Measurements from ENCODE around the gene CETP.
"Not testable (repeated sequence)": the region's sequence is repeated elsewhere in the genome, so short reads cannot be mapped to it uniquely, and the experiment has no call there.

CETP gene

GRCh38 chr16:56987692-56988091, 25.9 kb downstream of the CETP start:
- H3K4me3 ChIP-seq (ENCODE audit: low read depth in 1 of 2, low read length in 2 of 2), result no peak overlapping the region
- H3K9ac ChIP-seq (ENCODE audit: low read length), result no peak overlapping the region
- no peak overlapping the region for H3K27ac ChIP-seq (ENCODE audit: low read depth, low read length)
- no peaks in the 10 kb centered on the region for H3K9me3 ChIP-seq (ENCODE audit: low read length)
- H3K36me3 ChIP-seq (ENCODE audit: insufficient read depth, low read length), result no peaks in the 10 kb centered on the region
- H3K4me1 ChIP-seq (ENCODE audit: insufficient read depth, low read length), result peaks cover 48% of the 10 kb centered on the region
- H3K27me3 ChIP-seq (ENCODE audit: control insufficient read depth in 1 of 2, insufficient read depth in 2 of 2, low read length in 2 of 2), result no peaks in the 10 kb centered on the region

DNA sequence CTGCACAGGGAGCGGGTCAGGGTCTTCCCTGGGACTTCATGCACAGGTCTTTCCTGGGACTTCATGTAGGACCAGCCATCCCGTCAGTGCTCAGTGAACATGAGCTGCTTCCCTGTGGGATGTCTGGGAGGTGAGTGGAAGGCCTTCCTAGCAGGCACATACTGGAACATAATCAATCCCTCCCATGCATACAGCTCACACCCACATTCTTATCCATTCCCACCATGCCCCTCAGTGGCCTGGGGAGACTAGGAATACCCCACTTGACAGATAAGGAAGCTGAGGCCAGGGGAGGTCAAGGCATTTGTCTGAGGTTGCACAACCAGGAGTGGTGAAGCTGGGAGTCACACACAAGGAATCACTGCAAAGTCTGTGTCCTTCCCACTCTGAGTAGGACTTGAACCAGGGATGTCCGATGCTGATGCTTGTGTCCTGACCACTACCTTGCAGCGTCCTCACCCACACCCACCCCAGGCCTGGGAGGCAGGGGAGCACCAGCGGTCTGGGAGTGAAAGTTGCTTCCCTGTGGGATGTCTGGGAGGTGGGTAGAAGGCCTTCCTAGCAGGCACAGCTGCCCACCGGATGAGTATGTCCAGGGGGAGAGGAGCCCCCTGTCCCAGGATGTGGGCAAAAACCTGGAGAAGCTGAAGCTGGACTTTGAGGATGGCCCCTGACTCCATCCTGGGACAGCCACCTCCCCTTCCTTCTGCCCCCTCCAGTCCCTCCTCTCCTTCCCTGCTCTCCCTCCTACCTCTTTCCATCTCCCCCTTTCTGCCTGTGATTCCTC, 26.6 kb downstream of the CETP start:
- H3K9ac ChIP-seq (ENCODE audit: low read length), result peak overlapping the region; percentile 66
- H3K4me3 ChIP-seq (ENCODE audit: low read depth in 1 of 2, low read length in 2 of 2), result peak overlapping the region; percentile 83 to 86
- H3K9me3 ChIP-seq (ENCODE audit: low read length), result no peaks in the 10 kb centered on the region
- no peaks in the 10 kb centered on the region for H3K27me3 ChIP-seq (ENCODE audit: control insufficient read depth in 1 of 2, insufficient read depth in 2 of 2, low read length in 2 of 2)
- no peaks in the 10 kb centered on the region for H3K36me3 ChIP-seq (ENCODE audit: insufficient read depth, low read length)
- H3K27ac ChIP-seq (ENCODE audit: low read depth, low read length), result peak overlapping the region; percentile 93
- H3K4me1 ChIP-seq (ENCODE audit: insufficient read depth, low read length), result peaks cover 48% of the 10 kb centered on the region

- peaks cover 48% of the 10 kb centered on the region for H3K4me1 ChIP-seq (ENCODE audit: insufficient read depth, low read length)
- H3K9me3 ChIP-seq (ENCODE audit: low read length), result no peaks in the 10 kb centered on the region
- peak within 1 kb of the TSS; percentile 83 to 86 for H3K4me3 ChIP-seq (ENCODE audit: low read depth in 1 of 2, low read length in 2 of 2)
- no peaks in the 10 kb centered on the region for H3K27me3 ChIP-seq (ENCODE audit: control insufficient read depth in 1 of 2, insufficient read depth in 2 of 2, low read length in 2 of 2)
- H3K9ac ChIP-seq (ENCODE audit: low read length), result peak within 1 kb of the TSS; percentile 66
- peak within 1 kb of the TSS; percentile 93 for H3K27ac ChIP-seq (ENCODE audit: low read depth, low read length)
- no peaks in the 10 kb centered on the region for H3K36me3 ChIP-seq (ENCODE audit: insufficient read depth, low read length)
Observed at GRCh38 chr16:56988948-56989945, 27.5 kb downstream of the CETP start, which contains the start of gene NLRC5. Gene NLRC5 (plus strand): TSS chr16:56989557. CDS start chr16:57020713, 31,156 bp downstream.

DNA sequence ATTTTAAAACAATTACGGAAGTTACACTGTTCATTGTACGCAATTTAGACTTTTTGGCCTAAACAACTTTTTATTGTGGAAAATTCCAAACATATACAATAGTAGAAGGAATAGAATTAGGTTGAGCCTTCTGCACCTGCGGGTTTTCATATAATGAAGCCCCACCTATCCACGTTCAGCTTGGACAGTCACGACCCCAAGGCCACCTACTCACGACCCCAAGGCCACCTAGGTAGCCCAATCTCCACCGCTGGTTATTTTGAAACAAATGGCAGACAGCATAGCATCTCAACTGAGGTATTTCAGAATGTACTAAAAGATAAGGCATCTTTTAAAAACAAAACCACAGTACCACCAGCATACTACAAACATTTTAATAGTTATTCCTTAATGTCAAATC, 28.2 kb downstream of the CETP start:
- no peaks in the 10 kb centered on the region for H3K27me3 ChIP-seq (ENCODE audit: control insufficient read depth in 1 of 2, insufficient read depth in 2 of 2, low read length in 2 of 2)
- no peaks in the 10 kb centered on the region for H3K36me3 ChIP-seq (ENCODE audit: insufficient read depth, low read length)
- H3K9ac ChIP-seq (ENCODE audit: low read length), result peak overlapping the region; percentile 66
- H3K27ac ChIP-seq (ENCODE audit: low read depth, low read length), result peak overlapping the region; percentile 93
- peaks cover 47% of the 10 kb centered on the region for H3K4me1 ChIP-seq (ENCODE audit: insufficient read depth, low read length)
- peak overlapping the region; percentile 83 to 86 for H3K4me3 ChIP-seq (ENCODE audit: low read depth in 1 of 2, low read length in 2 of 2)
- no peaks in the 10 kb centered on the region for H3K9me3 ChIP-seq (ENCODE audit: low read length)

DNA sequence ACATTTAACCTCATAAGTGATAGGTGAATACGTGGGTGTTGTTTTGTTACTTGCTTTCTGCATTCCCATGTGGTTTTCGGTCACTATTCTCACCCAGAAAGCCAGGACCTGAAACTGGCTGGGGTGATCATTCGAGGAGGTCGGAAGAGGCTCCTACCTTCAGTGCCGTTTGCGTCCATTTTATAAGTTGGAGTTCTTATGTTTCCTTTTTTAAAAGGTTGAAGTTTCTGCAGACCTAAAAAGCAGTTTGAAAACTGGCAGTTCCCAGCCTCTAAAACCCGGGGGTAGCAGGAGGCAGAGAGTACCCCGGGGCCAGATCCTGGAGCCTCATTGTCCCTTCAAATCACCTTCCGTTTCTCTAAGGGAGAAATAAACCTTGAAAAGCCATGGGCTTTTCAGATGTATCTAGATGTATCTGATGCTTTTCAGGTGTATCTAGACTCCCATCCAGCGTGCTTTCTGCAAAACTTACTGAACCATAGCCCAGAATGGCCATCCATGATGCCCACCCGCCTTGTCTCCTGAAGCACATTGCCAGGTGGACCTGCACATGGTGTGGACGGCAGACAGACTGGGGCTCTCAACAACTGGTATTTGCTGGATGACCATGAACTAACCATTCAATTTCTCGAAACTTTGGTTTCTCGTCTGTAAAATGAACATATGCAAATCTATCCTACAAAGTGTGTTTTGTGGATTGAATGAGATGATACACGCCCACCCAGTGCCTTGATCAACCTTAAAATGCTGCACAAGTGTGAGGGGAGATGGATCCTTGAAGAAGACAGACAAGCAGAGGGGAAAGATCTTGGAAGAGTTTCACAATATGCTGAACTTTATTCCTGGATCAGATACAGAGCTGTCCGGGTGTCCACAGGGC, 28.9 kb downstream of the CETP start:
- H3K9ac ChIP-seq (ENCODE audit: low read length), result peak overlapping the region; percentile 66
- H3K9me3 ChIP-seq (ENCODE audit: low read length), result no peaks in the 10 kb centered on the region
- peaks cover 40% of the 10 kb centered on the region for H3K4me1 ChIP-seq (ENCODE audit: insufficient read depth, low read length)
- peak overlapping the region; percentile 83 to 86 for H3K4me3 ChIP-seq (ENCODE audit: low read depth in 1 of 2, low read length in 2 of 2)
- no peaks in the 10 kb centered on the region for H3K36me3 ChIP-seq (ENCODE audit: insufficient read depth, low read length)
- no peak overlapping the region for H3K27ac ChIP-seq (ENCODE audit: low read depth, low read length)
- no peaks in the 10 kb centered on the region for H3K27me3 ChIP-seq (ENCODE audit: control insufficient read depth in 1 of 2, insufficient read depth in 2 of 2, low read length in 2 of 2)

- not testable (repeated sequence) for H3K9ac ChIP-seq (ENCODE audit: low read length); H3K27ac ChIP-seq (ENCODE audit: low read depth, low read length); H3K27me3 ChIP-seq (ENCODE audit: control insufficient read depth in 1 of 2, insufficient read depth in 2 of 2, low read length in 2 of 2); H3K36me3 ChIP-seq (ENCODE audit: insufficient read depth, low read length); H3K4me3 ChIP-seq (ENCODE audit: low read depth in 1 of 2, low read length in 2 of 2); H3K9me3 ChIP-seq (ENCODE audit: low read length)
- peaks cover 30% of the 10 kb centered on the region for H3K4me1 ChIP-seq (ENCODE audit: insufficient read depth, low read length)
Observed at GRCh38 chr16:56992431-56992830, 30.7 kb downstream of the CETP start.

DNA sequence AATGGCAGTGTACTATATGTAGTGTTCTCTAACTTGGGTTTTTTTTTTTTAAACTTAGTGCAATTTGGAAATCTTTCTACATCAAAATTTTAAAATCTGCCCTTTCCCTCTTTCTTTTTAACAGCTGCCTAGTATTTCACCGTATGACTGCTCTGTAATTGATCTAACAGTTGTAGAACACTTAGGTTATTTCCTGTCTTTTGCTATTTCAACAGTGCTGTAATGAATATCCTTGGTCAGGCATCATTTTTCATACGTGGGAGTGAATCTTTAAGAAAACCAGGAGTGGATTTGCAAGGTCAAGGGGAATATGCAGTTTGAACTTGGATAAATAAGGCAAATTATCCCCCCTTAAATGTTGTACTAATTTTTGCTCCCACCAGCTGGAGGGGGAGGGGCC, 31.5 kb downstream of the CETP start:
- H3K27ac ChIP-seq (ENCODE audit: low read depth, low read length), result no peak overlapping the region

DNA sequence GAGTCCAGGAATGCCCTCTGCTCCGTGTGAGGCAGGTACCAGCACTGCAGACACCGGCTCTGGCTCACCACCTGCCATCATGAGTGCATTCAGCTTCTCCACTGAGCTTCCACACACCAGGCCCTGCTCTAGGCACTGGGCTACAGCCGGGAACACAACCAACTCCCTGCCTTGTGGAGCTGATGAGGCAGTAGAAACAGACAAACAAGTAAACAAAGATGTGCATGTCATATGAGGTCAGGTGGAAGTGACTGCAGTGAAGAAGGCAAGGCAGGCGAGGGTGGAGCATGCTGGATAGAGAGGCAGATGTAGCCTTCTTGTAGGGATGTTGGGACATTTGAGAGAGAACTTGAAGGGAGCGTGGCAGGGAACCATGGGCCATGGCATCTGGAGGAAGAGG, 32.6 kb downstream of the CETP start:
- Histone ChIP-seq H3K4me3 (ENCODE audit: low read depth in 1 of 2, low read length in 2 of 2) (no peak overlapping the region), H3K27me3 (ENCODE audit: control insufficient read depth in 1 of 2, insufficient read depth in 2 of 2, low read length in 2 of 2) (no peaks in the 10 kb centered on the region), H3K4me1 (ENCODE audit: insufficient read depth, low read length) (peaks cover 23% of the 10 kb centered on the region), H3K36me3 (ENCODE audit: insufficient read depth, low read length) (no peaks in the 10 kb centered on the region), H3K27ac (ENCODE audit: low read depth, low read length) (no peak overlapping the region), H3K9me3 (ENCODE audit: low read length) (no peaks in the 10 kb centered on the region), H3K9ac (ENCODE audit: low read length) (no peak overlapping the region)

More for the DNA sequence above, 31.5 kb downstream of the CETP start:
- Histone ChIP-seq H3K4me1 (ENCODE audit: insufficient read depth, low read length) (peaks cover 28% of the 10 kb centered on the region), H3K36me3 (ENCODE audit: insufficient read depth, low read length) (no peaks in the 10 kb centered on the region), H3K9ac (ENCODE audit: low read length) (no peak overlapping the region), H3K27me3 (ENCODE audit: control insufficient read depth in 1 of 2, insufficient read depth in 2 of 2, low read length in 2 of 2) (no peaks in the 10 kb centered on the region), H3K4me3 (ENCODE audit: low read depth in 1 of 2, low read length in 2 of 2) (no peak overlapping the region), H3K9me3 (ENCODE audit: low read length) (no peaks in the 10 kb centered on the region)

DNA sequence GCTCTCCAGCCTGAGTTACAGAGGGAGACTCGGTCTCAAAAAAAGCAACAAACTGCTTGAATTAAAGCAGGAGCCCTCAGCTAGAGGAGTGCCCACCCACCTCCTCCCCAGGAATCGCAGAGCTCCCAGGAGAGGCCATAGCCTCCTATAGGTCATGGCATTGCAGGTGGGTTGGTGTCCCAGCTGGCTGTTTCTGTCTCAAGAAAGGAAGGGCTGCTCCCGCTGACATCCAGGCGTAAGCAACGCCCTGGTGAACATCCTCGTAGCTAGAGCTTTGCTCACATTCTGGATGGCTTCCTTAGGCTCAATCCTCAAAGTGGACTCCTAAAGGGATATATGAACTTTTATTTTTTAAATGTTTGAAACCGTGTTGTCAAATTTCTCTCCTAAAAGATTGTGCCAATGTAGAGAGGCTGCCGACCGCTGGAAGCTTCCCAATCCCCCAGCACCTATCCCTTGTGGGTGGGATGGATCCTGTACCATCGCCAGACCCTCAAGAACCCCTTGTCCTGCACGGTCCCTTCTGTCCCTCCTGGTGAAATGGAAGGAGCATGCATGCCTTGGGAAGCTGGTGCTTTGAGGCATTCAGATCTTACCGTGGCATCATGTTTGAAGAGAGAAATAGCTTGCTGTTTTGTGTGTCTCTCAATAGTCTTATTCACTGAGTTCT, 33.5 kb downstream of the CETP start:
- H3K36me3 ChIP-seq (ENCODE audit: insufficient read depth, low read length), result no peaks in the 10 kb centered on the region
- H3K27ac ChIP-seq (ENCODE audit: low read depth, low read length), result no peak overlapping the region
- no peak overlapping the region for H3K4me3 ChIP-seq (ENCODE audit: low read depth in 1 of 2, low read length in 2 of 2)
- H3K9ac ChIP-seq (ENCODE audit: low read length), result no peak overlapping the region
- H3K9me3 ChIP-seq (ENCODE audit: low read length), result no peaks in the 10 kb centered on the region
- H3K27me3 ChIP-seq (ENCODE audit: control insufficient read depth in 1 of 2, insufficient read depth in 2 of 2, low read length in 2 of 2), result no peaks in the 10 kb centered on the region
- peaks cover 26% of the 10 kb centered on the region for H3K4me1 ChIP-seq (ENCODE audit: insufficient read depth, low read length)

GRCh38 chr16:56997264-56997663, 35.5 kb downstream of the CETP start:
- no peak overlapping the region for H3K9ac ChIP-seq (ENCODE audit: low read length)
- H3K4me3 ChIP-seq (ENCODE audit: low read depth in 1 of 2, low read length in 2 of 2), result no peak overlapping the region
- no peaks in the 10 kb centered on the region for H3K36me3 ChIP-seq (ENCODE audit: insufficient read depth, low read length)
- H3K4me1 ChIP-seq (ENCODE audit: insufficient read depth, low read length), result peaks cover 11% of the 10 kb centered on the region
- no peaks in the 10 kb centered on the region for H3K9me3 ChIP-seq (ENCODE audit: low read length)
- H3K27me3 ChIP-seq (ENCODE audit: control insufficient read depth in 1 of 2, insufficient read depth in 2 of 2, low read length in 2 of 2), result no peaks in the 10 kb centered on the region
- no peak overlapping the region for H3K27ac ChIP-seq (ENCODE audit: low read depth, low read length)

Data from muscle layer of colon (tissue), 2 donors.